ENCODE results near the gene CEMIP.
"Not testable (repeated sequence)": the region's sequence is repeated elsewhere in the genome, so short reads cannot be mapped to it uniquely, and the experiment has no call there.

Gene CEMIP

DNA sequence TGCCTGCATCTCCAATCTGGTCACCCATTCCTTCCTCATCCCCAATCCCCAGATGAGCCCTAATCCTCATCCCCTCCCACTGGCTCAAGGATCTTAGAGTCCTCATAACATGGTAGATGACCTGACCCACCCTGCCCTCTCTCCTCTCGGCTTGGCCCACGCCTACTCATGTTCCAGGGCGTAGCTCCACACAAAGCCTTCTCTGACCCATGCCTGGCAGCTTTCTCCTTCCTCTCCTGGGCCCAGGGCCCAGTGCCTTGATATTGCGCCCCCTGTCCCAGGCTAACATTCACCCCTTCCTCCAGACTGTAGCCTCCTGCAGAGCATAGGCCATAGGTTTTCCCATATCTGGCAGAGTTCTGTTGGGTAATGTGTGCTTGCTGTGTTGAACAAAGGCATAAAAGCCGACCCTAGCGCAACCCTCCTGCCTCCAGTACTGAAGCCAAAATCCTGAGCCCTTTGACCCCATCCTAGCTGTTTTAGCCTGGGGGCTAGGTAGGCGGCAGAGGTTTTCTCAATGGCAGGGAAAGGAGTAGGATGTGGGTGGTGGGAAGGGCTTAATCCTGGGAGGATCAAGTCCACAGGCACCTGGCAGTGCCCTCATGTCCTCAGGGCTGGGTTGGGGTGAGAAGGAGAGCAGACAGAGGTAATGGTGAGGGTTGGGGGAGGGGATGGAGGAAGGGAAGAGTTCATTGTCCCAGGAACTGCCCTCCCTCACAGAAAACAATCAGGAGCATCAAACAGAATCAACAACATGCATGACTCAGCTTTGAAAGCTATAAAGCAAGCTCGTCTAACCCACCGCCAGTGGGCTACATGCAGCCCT lies 175.0 kb downstream of the CEMIP start:
- TF ChIP-seq, protein P1, sequence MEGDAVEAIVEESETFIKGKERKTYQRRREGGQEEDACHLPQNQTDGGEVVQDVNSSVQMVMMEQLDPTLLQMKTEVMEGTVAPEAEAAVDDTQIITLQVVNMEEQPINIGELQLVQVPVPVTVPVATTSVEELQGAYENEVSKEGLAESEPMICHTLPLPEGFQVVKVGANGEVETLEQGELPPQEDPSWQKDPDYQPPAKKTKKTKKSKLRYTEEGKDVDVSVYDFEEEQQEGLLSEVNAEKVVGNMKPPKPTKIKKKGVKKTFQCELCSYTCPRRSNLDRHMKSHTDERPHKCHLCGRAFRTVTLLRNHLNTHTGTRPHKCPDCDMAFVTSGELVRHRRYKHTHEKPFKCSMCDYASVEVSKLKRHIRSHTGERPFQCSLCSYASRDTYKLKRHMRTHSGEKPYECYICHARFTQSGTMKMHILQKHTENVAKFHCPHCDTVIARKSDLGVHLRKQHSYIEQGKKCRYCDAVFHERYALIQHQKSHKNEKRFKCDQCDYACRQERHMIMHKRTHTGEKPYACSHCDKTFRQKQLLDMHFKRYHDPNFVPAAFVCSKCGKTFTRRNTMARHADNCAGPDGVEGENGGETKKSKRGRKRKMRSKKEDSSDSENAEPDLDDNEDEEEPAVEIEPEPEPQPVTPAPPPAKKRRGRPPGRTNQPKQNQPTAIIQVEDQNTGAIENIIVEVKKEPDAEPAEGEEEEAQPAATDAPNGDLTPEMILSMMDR (IDR thresholded peaks at IDR 0.05), result no peak
- peaks cover 0 to 10% (median 2%) of the 10 kb centered on the region in 4 donors for H3K4me1 ChIP-seq
- no peak overlapping the region for H3K4me3 ChIP-seq
- H3K9me3 ChIP-seq, result no peaks in the 10 kb centered on the region
- intact Hi-C loops (cut with DNase I; ENCODE audit: low total_unique reads), result no loop called here
- no peak overlapping the region for H3K27ac ChIP-seq
- H3K27me3 ChIP-seq, result no peaks in the 10 kb centered on the region
- peak in 1 of 2 donors; percentile 41 for DNase-seq
- peaks cover 32 to 51% (median 38%) of the 10 kb centered on the region in 3 donors for H3K36me3 ChIP-seq

DNA sequence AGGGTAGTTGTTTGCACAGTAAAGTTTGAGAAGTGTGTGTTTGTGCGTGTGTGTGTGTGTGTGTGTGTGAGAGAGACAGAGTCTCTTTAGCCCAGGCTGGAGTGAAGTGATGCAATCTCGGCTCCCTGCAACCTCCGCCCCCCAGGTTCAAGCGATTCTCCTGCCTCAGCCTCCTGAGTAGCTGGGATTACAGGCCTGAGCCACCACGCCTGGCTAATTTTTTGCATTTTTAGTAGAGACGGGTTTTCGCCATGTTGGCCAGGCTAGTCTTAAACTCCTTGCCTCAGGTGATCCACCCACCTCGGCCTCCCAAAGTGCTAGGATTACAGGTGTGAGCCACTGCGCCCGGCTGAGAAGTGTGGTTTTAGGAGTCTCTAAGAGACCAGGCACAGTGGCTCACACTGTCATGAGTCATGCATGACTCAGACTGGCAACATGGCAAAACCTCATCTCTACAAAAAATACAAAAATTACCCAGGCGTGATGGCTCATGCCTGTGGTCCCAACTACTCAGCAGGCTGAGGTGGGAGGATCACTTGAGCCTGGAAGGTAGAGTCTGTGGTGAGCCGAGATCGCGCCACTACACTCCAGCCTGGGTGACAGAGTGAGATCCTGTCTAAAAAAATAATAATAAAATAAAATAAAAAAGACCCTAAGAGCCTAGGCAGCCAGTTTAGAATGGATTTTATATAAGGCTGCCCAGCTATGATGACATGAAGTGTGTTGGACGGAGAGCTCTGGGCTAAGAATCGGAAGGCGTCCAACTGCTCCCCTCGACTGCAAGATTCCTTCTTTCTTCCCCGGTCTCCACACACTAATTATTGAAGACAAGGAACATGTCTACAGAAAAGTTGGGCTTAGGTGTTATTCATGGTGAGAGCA lies 176.6 kb downstream of the CEMIP start:
- peak overlapping the region in 1 of 2 donors; percentile 12 for H3K27ac ChIP-seq
- H3K4me3 ChIP-seq; H3K9me3 ChIP-seq; intact Hi-C loops (cut with DNase I; ENCODE audit: low total_unique reads); H3K27me3 ChIP-seq; H3K4me1 ChIP-seq: not testable (repeated sequence)
- DNase-seq, result peak in 1 of 2 donors; percentile 69
- peaks cover 17 to 44% (median 33%) of the 10 kb centered on the region in 3 donors for H3K36me3 ChIP-seq

DNA sequence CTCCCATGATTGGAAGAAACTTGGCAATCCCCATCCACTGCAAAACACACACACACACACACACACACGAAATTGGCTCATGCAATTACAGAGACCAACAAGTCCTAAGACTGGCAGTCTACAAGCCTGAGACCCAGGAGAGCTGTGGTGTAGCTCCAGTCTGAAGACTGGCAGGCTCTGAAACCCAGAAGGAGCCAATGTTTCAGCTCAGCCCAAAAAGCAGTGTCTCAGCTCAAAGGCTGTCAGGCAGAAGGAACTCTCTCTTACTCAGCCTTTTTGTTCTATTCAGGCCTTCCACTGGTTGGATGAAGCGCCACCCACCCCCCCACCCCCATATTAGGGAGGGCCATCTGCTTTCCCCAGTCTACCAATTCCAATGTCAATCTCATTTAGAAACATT lies 178.4 kb downstream of the CEMIP start:
- no peaks in the 10 kb centered on the region for H3K27me3 ChIP-seq
- DNase-seq, result peak in 1 of 2 donors; percentile 3
- TF ChIP-seq, protein P1 (IDR thresholded peaks at IDR 0.05), result no peak
- intact Hi-C loops (cut with DNase I; ENCODE audit: low total_unique reads), result no loop called here
- peaks cover 0 to 10% (median 2%) of the 10 kb centered on the region in 4 donors for H3K4me1 ChIP-seq
- no peak overlapping the region for H3K4me3 ChIP-seq
- no peaks in the 10 kb centered on the region for H3K9me3 ChIP-seq
- H3K36me3 ChIP-seq, result peaks cover 3 to 27% (median 22%) of the 10 kb centered on the region in 3 donors
- H3K27ac ChIP-seq, result no peak overlapping the region

DNA sequence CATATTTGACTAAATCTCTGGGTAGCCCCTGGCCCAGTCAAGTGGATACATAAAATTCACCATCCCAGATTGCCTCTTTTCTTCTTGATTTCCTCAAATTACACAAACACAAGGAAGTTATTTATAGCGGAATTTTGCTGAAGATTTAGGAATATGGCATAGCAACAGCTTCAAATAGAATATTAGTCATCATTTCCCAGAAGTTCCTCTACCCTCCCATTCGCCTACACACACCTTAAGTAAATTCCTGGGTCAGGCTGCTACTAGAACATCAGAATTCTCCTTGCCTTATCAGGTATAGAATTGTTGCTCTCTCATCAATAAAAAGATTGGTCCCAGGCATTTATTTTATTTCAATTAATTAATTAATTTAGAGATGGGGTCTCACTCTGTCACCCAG lies 178.8 kb downstream of the CEMIP start:
- TF ChIP-seq, protein P1 (IDR thresholded peaks at IDR 0.05), result no peak
- DNase-seq, result no peak
- Histone ChIP-seq H3K36me3 (peaks cover 3 to 22% (median 22%) of the 10 kb centered on the region in 3 donors), H3K27ac (no peak overlapping the region), H3K27me3 (no peaks in the 10 kb centered on the region), H3K4me3 (no peak overlapping the region), H3K4me1 (peaks cover 0 to 10% (median 2%) of the 10 kb centered on the region in 4 donors), H3K9me3 (no peaks in the 10 kb centered on the region)
- intact Hi-C loops (cut with DNase I; ENCODE audit: low total_unique reads), result no loop called here

DNA sequence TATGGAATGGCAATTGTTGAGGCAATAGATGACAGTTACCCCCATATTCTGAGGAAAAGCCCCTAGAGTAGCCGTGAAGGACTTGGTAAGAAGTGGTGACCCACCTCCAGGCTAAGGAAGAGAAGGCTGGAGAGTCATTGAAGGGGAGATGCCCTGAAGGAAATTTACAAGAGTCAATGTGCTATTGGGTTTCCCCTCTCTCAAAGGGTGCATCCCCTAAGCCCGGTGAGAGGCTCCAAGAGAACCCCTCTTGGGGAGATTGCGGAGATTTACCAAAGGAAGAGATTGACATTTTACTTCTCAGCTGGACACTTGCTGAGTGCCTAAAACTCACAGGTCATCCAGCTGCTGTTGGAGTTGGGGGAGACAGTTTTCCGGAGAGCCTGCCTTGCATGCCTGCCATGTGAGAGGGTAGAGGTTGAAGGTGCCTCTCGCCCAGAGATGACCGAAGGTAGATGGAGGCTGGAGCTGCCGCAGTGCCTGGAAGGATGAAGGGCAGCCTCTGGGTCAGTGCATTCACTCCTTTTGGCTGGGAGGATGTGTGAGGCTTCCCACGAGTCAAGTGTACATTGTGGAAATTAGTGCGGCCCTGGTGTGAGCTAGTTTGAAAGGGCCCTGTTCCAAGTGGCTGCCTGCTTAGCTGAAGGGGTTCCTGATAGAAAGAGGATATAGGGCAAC lies 179.8 kb downstream of the CEMIP start:
- peak in 1 of 2 donors; percentile 31 for DNase-seq
- Histone ChIP-seq H3K9me3 (no peaks in the 10 kb centered on the region), H3K36me3 (peaks cover 3 to 22% (median 15%) of the 10 kb centered on the region in 3 donors), H3K4me3 (no peak overlapping the region), H3K27ac (no peak overlapping the region), H3K27me3 (no peaks in the 10 kb centered on the region), H3K4me1 (peaks cover 0 to 10% (median 2%) of the 10 kb centered on the region in 4 donors)
- TF ChIP-seq, protein P1 (IDR thresholded peaks at IDR 0.05), result no peak
- intact Hi-C loops (cut with DNase I; ENCODE audit: low total_unique reads), result no loop called here

DNA sequence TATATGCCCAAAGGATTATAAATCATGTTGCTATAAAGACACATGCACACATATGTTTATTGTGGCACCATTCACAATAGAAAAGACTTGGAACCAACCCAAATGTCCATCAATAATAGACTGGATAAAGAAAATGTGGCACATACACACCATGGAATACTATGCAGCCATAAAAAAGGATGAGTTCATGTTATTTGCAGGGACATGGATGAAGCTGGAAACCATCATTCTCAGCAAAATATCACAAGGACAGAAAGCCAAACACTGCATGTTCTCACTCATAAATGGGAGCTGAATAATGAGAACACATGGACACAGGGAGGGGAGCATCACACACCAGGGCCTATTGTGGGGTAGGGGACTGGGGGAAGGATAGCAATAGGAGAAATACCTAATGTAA lies 186.3 kb downstream of the CEMIP start:
- intact Hi-C loops (cut with DNase I; ENCODE audit: low total_unique reads), result loop anchor here (5.0 to 10.0 kb wide), 3 partner anchors 188 to 511 kb away; partner anchors contain the start of gene CEMIP
- not testable (repeated sequence) for H3K4me3 ChIP-seq, H3K9me3 ChIP-seq, H3K27ac ChIP-seq, H3K27me3 ChIP-seq, DNase-seq
- H3K36me3 ChIP-seq, result peaks cover 6 to 32% (median 27%) of the 10 kb centered on the region in 3 donors
- peaks cover 0 to 11% (median 0%) of the 10 kb centered on the region in 4 donors for H3K4me1 ChIP-seq

All from tibial artery (tissue), 4 donors.